ENCODE results near the gene COL18A1. TPM values are rescaled to one million over a fixed set of nuclear protein-coding genes. Genes with fewer than 3 reads are reported as not detected.

COL18A1 gene
- total RNA-seq, 1 experiment from 2014 or later = 3.3 TPM

GRCh38 chr21:45393833-45394638, 10.9 kb upstream of the COL18A1 start:
- H3K4me3 ChIP-seq (ENCODE audit: low read depth, low read length, poor library complexity, severe bottlenecking) = no peak overlapping the region
- no peak for DNase-seq (ENCODE audit: low spot score)
- H3K36me3 ChIP-seq (ENCODE audit: insufficient read depth, low read length, poor library complexity, severe bottlenecking) = no peaks in the 10 kb centered on the region
- H3K27ac ChIP-seq (ENCODE audit: low read depth, low read length, poor library complexity, severe bottlenecking) = no peak overlapping the region
- ChIA-PET CTCF (no interaction called here), POLR2A (ENCODE audit: low non-redundant PET) (no interaction called here)
- no TSS peak for BruUV-seq (replicated peaks)
- intact Hi-C loops (cut with micrococcal nuclease; ENCODE audit: unreplicated experiment) = no loop called here
- H3K4me1 ChIP-seq (ENCODE audit: insufficient read depth, low read length, poor library complexity, severe bottlenecking) = no peaks in the 10 kb centered on the region
- no peaks in the 10 kb centered on the region for H3K9me3 ChIP-seq (ENCODE audit: low read depth, low read length, poor library complexity, severe bottlenecking)
- TF ChIP-seq EZH2 (IDR thresholded peaks at IDR 0.05; ENCODE audit: borderline replicate concordance, low read depth, low read length, poor library complexity, severe bottlenecking) (no peak), CTCF (conservative IDR thresholded peaks at IDR 0.05; ENCODE audit: low read depth, low read length) (no peak)
- H3K27me3 ChIP-seq (replicated peaks; ENCODE audit: insufficient read depth, low read depth, low read length, poor library complexity) = peaks cover 17% of the 10 kb centered on the region

GRCh38 chr21:45396620-45396995, 8.4 kb upstream of the COL18A1 start:
- intact Hi-C loops (cut with micrococcal nuclease; ENCODE audit: unreplicated experiment) = no loop called here
- no peak overlapping the region for H3K27ac ChIP-seq (ENCODE audit: low read depth, low read length, poor library complexity, severe bottlenecking)
- no peak overlapping the region for H3K4me3 ChIP-seq (ENCODE audit: low read depth, low read length, poor library complexity, severe bottlenecking)
- TF ChIP-seq EZH2 (IDR thresholded peaks at IDR 0.05; ENCODE audit: borderline replicate concordance, low read depth, low read length, poor library complexity, severe bottlenecking) = no peak
- no peak for TF ChIP-seq CTCF (conservative IDR thresholded peaks at IDR 0.05; ENCODE audit: low read depth, low read length)
- H3K27me3 ChIP-seq (replicated peaks; ENCODE audit: insufficient read depth, low read depth, low read length, poor library complexity) = peaks cover 22% of the 10 kb centered on the region
- no peaks in the 10 kb centered on the region for H3K4me1 ChIP-seq (ENCODE audit: insufficient read depth, low read length, poor library complexity, severe bottlenecking)
- no TSS peak for BruUV-seq (replicated peaks)
- DNase-seq (ENCODE audit: low spot score) = no peak
- no peaks in the 10 kb centered on the region for H3K36me3 ChIP-seq (ENCODE audit: insufficient read depth, low read length, poor library complexity, severe bottlenecking)
- H3K9me3 ChIP-seq (ENCODE audit: low read depth, low read length, poor library complexity, severe bottlenecking) = no peaks in the 10 kb centered on the region
- POLR2A ChIA-PET (ENCODE audit: low non-redundant PET) = no interaction called here
- CTCF ChIA-PET = no interaction called here

GRCh38 chr21:45397381-45397780, 7.6 kb upstream of the COL18A1 start:
- Histone ChIP-seq H3K4me3 (ENCODE audit: low read depth, low read length, poor library complexity, severe bottlenecking) (no peak overlapping the region), H3K9me3 (ENCODE audit: low read depth, low read length, poor library complexity, severe bottlenecking) (no peaks in the 10 kb centered on the region), H3K36me3 (ENCODE audit: insufficient read depth, low read length, poor library complexity, severe bottlenecking) (no peaks in the 10 kb centered on the region), H3K27ac (ENCODE audit: low read depth, low read length, poor library complexity, severe bottlenecking) (no peak overlapping the region), H3K27me3 (replicated peaks; ENCODE audit: insufficient read depth, low read depth, low read length, poor library complexity) (peaks cover 22% of the 10 kb centered on the region), H3K4me1 (ENCODE audit: insufficient read depth, low read length, poor library complexity, severe bottlenecking) (no peaks in the 10 kb centered on the region)
- DNase-seq (ENCODE audit: low spot score) = no peak
- TF ChIP-seq EZH2 (IDR thresholded peaks at IDR 0.05; ENCODE audit: borderline replicate concordance, low read depth, low read length, poor library complexity, severe bottlenecking) (no peak), CTCF (conservative IDR thresholded peaks at IDR 0.05; ENCODE audit: low read depth, low read length) (no peak)
- BruUV-seq (replicated peaks) = no TSS peak
- intact Hi-C loops (cut with micrococcal nuclease; ENCODE audit: unreplicated experiment) = no loop called here
- ChIA-PET CTCF (no interaction called here), POLR2A (ENCODE audit: low non-redundant PET) (no interaction called here)
